Esophagus muscularis mucosa (tissue), 4 donors: ENCODE results near the gene PARP12.

Source experiments
- EP300 ChIP-seq: sonication (generic); formaldehyde crosslinking; IDR thresholded peaks from one replicate; pipeline ENCODE4 v1.6.1; 2017; ENCODE audit warnings: antibody characterized with exemption
- POLR2A ChIP-seq: fragments of 450-650 bp; IDR thresholded peaks from one replicate; pipeline ENCODE4 v1.6.1; 2017; ENCODE audit warnings: antibody characterized with exemption, moderate library complexity, mild to moderate bottlenecking, low read depth
- POLR2AphosphoS5 ChIP-seq, 2 donors: sonication (generic); formaldehyde crosslinking; IDR thresholded peaks; one replicate each; pipeline ENCODE4 v1.6.1; 2017; ENCODE audit warnings: antibody characterized with exemption in 2 of 2
- TF ChIP-seq, protein P1 (sequence below), 3 experiments: fragments of 200-600 bp in 2 of 3; fragments of 450-650 bp in 1 of 3; sonication (generic) in 2 of 3; IDR thresholded peaks; one replicate each; pipeline ENCODE4 v1.5.1; 2017 to 2019; ENCODE audit warnings: antibody characterized with exemption in 3 of 3, mild to moderate bottlenecking in 2 of 3, moderate library complexity in 1 of 3

DNA sequence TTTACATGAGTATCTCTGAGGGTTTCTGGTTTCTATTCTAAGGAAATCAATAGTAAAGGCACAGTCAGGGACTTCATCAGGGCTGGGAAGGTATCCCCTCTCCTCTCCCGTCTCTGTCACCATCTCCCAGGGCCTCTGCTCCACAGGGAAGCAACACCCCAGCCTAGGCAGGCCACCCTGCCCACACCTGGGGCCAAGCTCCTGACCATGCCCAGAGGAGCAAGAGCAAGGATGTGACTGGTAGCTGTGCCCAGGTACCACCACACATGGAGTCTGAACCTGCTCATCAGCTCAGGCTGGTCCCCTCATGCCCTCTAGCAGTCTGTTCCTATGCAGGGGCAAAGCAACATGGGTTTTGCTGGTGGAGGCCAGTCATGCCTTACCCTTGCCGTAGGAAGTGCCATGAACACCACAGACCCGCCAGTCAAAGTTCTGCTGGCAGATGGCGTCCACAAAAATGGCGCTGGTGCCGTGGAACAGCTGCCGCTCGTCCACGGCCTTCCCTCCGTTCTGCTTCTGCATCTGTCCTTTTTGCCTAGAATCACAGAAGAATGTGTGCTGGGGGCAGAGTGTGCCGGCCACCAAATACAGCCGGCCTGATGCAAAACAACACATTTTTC is 36.8 kb downstream of the PARP12 start:
- TF ChIP-seq POLR2A (no peak), EP300 (no peak), POLR2AphosphoS5 (IDR thresholded peaks at IDR 0.05) (no peak)
- TF ChIP-seq, protein P1, sequence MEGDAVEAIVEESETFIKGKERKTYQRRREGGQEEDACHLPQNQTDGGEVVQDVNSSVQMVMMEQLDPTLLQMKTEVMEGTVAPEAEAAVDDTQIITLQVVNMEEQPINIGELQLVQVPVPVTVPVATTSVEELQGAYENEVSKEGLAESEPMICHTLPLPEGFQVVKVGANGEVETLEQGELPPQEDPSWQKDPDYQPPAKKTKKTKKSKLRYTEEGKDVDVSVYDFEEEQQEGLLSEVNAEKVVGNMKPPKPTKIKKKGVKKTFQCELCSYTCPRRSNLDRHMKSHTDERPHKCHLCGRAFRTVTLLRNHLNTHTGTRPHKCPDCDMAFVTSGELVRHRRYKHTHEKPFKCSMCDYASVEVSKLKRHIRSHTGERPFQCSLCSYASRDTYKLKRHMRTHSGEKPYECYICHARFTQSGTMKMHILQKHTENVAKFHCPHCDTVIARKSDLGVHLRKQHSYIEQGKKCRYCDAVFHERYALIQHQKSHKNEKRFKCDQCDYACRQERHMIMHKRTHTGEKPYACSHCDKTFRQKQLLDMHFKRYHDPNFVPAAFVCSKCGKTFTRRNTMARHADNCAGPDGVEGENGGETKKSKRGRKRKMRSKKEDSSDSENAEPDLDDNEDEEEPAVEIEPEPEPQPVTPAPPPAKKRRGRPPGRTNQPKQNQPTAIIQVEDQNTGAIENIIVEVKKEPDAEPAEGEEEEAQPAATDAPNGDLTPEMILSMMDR (IDR thresholded peaks at IDR 0.05), result no peak
